ENCODE results near the gene ACOXL.
"Not testable (repeated sequence)": the region's sequence is repeated elsewhere in the genome, so short reads cannot be mapped to it uniquely, and the experiment has no call there.

Gene ACOXL

DNA sequence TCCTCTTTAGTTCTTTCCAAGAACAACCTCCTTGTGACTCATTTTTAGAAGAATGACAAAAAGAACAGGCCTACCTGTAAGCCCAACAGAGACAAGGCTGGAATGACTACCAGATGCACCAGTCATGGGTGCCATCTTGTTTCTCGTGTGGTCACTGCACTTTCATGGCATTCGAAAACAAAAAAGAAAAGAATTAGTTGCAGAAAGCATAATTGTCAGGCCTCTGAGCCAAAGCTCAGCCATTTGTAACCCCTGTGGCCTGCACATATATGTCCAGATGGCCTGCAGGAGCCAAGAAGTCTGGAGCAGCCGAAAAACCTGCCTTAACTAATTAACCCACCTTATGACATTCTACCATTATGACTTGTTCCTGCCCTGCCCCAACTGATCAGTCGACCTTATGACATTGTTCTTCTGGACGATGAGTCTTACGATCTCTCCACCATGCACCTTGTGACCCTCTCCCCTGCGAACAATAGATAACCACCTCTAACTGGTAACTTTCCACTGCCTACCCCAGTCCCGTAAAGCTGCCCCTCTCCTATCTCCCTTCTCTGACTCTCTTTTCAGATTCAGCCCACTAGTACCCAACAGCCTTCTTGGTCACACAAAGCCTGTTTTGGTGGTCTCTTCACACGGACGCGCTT is 40.6 kb upstream of the ACOXL start:
- H3K9me3 Mint-ChIP-seq = peaks cover 25% of the 10 kb centered on the region
- no peak for DNase-seq
- H3K27me3 Mint-ChIP-seq (ENCODE audit: low read depth, poor library complexity) = peaks cover 5% of the 10 kb centered on the region

DNA sequence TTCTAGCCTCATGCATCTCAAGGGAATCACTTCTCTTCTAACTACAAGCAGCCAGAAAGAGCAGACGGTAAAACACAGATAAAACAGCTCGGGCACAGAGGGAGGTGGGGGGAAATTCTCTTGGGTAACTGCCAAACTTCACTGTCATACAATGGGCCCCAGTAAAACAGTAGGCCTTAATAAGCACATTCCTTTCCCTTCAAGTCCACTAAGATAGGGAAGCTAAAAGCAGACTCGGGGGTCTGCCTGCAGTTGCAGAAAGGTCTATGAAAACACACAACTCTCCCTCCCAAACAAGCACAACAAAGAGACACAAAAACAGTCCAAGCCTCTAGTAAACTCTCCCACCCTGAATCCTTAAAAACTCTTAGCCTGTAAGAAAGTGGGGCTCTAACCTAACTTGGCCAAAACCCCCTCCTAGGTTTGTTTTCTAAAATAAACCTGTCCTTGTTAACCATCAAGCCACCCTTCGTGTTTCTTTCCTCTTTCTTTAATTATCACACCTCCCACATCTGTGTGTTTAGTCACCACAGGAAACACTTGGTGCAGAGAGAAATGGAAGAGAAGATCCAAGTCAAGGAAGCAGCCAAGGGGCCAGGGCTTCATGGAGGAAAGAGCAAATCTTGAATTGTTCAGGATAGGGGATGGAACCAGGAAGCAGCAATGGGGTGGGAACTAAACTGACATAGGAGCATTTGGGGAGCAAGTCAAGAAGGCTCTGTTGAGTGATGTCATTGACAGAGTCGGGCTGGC is 37.1 kb upstream of the ACOXL start:
- DNase-seq; H3K27ac Mint-ChIP-seq; H3K4me1 Mint-ChIP-seq; H3K4me3 Mint-ChIP-seq; H3K9me3 Mint-ChIP-seq; H3K36me3 Mint-ChIP-seq (ENCODE audit: low read depth); H3K27me3 Mint-ChIP-seq (ENCODE audit: low read depth, poor library complexity): not testable (repeated sequence)

More for the DNA sequence above, 40.6 kb upstream of the ACOXL start:
- Mint-ChIP-seq H3K36me3 (ENCODE audit: low read depth) (peaks cover 13% of the 10 kb centered on the region), H3K4me3 (no peak overlapping the region), H3K4me1 (peaks cover 11% of the 10 kb centered on the region), H3K27ac (no peak overlapping the region)
- TF ChIP-seq, protein P1, sequence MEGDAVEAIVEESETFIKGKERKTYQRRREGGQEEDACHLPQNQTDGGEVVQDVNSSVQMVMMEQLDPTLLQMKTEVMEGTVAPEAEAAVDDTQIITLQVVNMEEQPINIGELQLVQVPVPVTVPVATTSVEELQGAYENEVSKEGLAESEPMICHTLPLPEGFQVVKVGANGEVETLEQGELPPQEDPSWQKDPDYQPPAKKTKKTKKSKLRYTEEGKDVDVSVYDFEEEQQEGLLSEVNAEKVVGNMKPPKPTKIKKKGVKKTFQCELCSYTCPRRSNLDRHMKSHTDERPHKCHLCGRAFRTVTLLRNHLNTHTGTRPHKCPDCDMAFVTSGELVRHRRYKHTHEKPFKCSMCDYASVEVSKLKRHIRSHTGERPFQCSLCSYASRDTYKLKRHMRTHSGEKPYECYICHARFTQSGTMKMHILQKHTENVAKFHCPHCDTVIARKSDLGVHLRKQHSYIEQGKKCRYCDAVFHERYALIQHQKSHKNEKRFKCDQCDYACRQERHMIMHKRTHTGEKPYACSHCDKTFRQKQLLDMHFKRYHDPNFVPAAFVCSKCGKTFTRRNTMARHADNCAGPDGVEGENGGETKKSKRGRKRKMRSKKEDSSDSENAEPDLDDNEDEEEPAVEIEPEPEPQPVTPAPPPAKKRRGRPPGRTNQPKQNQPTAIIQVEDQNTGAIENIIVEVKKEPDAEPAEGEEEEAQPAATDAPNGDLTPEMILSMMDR (IDR thresholded peaks at IDR 0.05) = no peak

DNA sequence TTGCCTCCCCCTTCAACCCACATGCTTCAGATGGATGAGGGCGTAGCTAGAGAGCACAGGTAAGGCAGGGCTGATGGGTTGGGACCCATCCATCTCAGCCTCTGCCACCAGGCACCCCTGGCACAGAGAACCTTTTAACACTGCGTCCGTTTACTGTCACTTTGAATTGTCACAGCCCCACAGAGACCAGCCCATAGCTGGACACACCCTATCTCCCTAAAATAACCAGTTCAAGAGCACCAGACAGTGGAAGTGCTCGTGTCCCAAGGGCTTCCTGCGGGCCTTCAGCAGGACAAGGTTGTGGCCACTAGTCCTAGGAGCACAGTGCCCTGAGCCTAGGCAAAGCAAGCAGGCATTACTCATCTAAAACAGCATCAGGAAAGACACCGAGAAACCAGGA is 34.1 kb upstream of the ACOXL start:
- H3K4me1 Mint-ChIP-seq; H3K9me3 Mint-ChIP-seq; H3K27ac Mint-ChIP-seq; DNase-seq; H3K27me3 Mint-ChIP-seq (ENCODE audit: low read depth, poor library complexity); H3K36me3 Mint-ChIP-seq (ENCODE audit: low read depth); H3K4me3 Mint-ChIP-seq: not testable (repeated sequence)

DNA sequence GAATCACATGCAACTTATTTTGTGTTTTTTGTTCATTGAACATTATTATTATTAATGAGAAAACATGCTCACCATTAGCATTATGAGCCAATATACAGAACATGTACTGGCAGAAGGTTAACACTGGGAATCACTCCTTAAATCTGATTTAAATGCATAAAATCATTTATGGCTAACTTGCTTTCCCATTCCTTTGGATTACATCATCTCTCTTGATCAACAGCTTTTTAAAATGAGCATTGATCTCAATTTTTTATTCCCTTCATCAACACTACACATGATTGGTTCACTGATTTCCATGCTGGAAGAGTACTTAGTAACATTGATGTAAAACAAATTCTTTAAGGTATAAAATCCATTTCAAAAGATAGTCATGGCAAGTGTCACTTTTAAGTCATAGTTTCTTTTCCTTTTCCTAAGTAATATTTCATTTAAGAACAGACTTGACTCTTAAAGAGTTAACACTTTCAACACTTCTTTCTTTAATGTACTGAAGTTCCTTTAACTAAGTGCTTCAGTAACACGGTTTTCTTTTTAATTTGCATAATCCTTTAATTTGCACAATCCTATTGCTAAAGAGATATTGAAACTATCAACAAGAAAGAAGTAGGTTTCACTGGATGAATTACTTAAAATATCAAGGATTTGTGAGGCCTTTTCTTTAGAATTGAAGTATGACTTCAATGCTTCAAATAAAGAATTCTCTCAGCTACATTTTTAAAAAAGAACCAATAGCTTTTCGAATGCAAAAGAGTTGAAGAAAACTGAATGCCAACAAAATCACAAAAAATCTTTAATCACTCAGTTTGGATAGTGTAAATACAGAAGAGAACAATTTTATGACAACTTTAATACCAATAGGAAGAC is 29.6 kb upstream of the ACOXL start:
- H3K4me1 Mint-ChIP-seq = no peaks in the 10 kb centered on the region
- TF ChIP-seq, protein P1 (IDR thresholded peaks at IDR 0.05) = no peak
- DNase-seq = no peak
- no peak overlapping the region for H3K27ac Mint-ChIP-seq
- no peaks in the 10 kb centered on the region for H3K36me3 Mint-ChIP-seq (ENCODE audit: low read depth)
- peaks cover 6% of the 10 kb centered on the region for H3K27me3 Mint-ChIP-seq (ENCODE audit: low read depth, poor library complexity)
- no peak overlapping the region for H3K4me3 Mint-ChIP-seq
- H3K9me3 Mint-ChIP-seq = no peaks in the 10 kb centered on the region

DNA sequence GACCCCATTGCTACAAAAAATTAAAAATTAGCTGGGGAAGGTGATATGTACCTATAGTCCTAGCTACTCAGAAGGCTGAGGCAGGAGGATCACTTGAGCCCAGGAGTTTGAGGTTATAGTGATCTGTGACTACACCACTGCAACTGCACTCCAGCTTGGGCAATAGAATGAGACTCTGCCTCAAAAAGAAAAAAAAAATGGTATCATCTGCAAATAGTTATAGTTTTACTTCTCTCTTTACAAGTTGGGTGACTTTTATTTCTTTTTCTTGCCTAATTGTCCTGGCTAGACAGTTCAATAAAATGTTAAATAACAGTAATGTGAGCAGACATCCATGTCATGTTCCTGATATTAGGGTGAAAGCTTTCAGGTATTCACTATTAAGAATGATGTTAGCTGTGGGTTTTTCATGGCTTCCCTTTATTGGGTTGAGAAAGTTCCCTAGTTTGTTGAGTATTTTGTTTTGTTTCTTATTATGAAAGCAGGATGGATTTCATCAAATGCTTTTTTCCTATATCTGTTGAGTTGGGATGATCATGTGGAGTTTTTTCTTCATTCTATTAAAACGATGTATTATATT is 24.9 kb upstream of the ACOXL start:
- Mint-ChIP-seq H3K4me1 (no peaks in the 10 kb centered on the region), H3K27me3 (ENCODE audit: low read depth, poor library complexity) (peaks cover 19% of the 10 kb centered on the region)
- TF ChIP-seq, protein P1 (IDR thresholded peaks at IDR 0.05) = no peak

DNA sequence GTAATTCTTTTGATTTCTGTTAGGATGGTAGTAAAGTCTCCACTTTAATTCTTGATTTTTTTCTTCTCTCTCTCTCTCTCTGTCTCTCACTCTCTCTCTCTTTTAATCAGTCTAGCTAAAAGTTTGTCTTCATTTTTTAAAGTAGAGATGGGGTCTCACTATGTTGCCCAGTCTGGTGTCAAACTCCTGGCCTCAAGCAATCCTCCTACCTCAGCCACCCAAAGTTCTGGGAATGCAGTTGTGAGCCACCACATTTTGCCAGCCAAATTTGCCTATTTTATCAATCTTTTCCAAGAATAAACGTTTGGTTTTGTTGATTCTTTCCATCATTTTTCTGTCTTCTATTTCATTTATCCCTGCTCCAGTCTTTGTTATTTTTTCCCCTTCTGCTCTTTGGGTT is 23.9 kb upstream of the ACOXL start:
- Mint-ChIP-seq H3K4me3 (no peak overlapping the region), H3K9me3 (no peaks in the 10 kb centered on the region), H3K4me1 (no peaks in the 10 kb centered on the region), H3K36me3 (ENCODE audit: low read depth) (no peaks in the 10 kb centered on the region), H3K27me3 (ENCODE audit: low read depth, poor library complexity) (peaks cover 22% of the 10 kb centered on the region), H3K27ac (no peak overlapping the region)
- TF ChIP-seq, protein P1 (IDR thresholded peaks at IDR 0.05) = no peak
- DNase-seq = no peak

More for the DNA sequence above, 24.9 kb upstream of the ACOXL start:
- Mint-ChIP-seq H3K27ac (no peak overlapping the region), H3K9me3 (no peaks in the 10 kb centered on the region), H3K4me3 (no peak overlapping the region), H3K36me3 (ENCODE audit: low read depth) (no peaks in the 10 kb centered on the region)
- no peak for DNase-seq

Data from nephron progenitor cell (in vitro differentiated cells).